GM23338 (cell line): ENCODE data around the gene CNOT9. TPM values are rescaled to one million over a fixed set of nuclear protein-coding genes. Genes with fewer than 3 reads are reported as not detected.

Experiments
- ATAC-seq: fragments of 200-7000 bp; cut with Tn5 transposase; 3 replicates; pipeline ENCODE4 v1.9.1; 2020
- DNase-seq: peaks from one replicate; pipeline ENCODE4 v3.0.0-alpha.2; 2015; ENCODE audit warnings: low spot score
- H2AFZ ChIP-seq: fragments of 200-600 bp; sonication (generic); 2 replicates; pipeline ENCODE4 v1.8.0; 2016; ENCODE audit warnings: antibody characterized with exemption, mild to moderate bottlenecking, moderate library complexity
- H3F3A ChIP-seq: fragments of 200-600 bp; sonication (generic); replicated peaks from 2 replicates; pipeline ENCODE4 v1.8.0; 2017; ENCODE audit warnings: antibody characterized with exemption, mixed run types, low read depth
- H3K27ac ChIP-seq: fragments of 200-600 bp; sonication (generic); 2 replicates; pipeline ENCODE4 v1.6.1; 2016; ENCODE audit warnings: low read depth
- H3K27me3 ChIP-seq: fragments of 200-600 bp; sonication (generic); 2 replicates; pipeline ENCODE4 v1.8.0; 2016; ENCODE audit warnings: mild to moderate bottlenecking, mixed run types, moderate library complexity; ENCODE audit not compliant: insufficient read depth
- H3K36me3 ChIP-seq: fragments of 200-600 bp; sonication (generic); 2 replicates; pipeline ENCODE4 v1.8.0; 2016; ENCODE audit warnings: mild to moderate bottlenecking; ENCODE audit not compliant: insufficient read depth
- H3K4me1 ChIP-seq: fragments of 200-600 bp; sonication (generic); 2 replicates; pipeline ENCODE4 v1.8.0; 2016; ENCODE audit warnings: mild to moderate bottlenecking, moderate library complexity; ENCODE audit not compliant: insufficient read depth
- H3K4me2 ChIP-seq: fragments of 200-600 bp; sonication (generic); 2 replicates; pipeline ENCODE4 v1.7.1; 2017; ENCODE audit warnings: mixed run types
- H3K4me3 ChIP-seq: fragments of 200-600 bp; sonication (generic); 2 replicates; pipeline ENCODE4 v1.6.1; 2016; ENCODE audit warnings: mixed run types
- H3K79me2 ChIP-seq: fragments of 200-600 bp; sonication (generic); replicated peaks from 2 replicates; pipeline ENCODE4 v1.8.0; 2017; ENCODE audit warnings: mild to moderate bottlenecking; ENCODE audit not compliant: insufficient read depth
- H3K9me2 ChIP-seq: fragments of 200-600 bp; sonication (generic); 2 replicates; pipeline ENCODE4 v1.8.0; 2017; ENCODE audit not compliant: insufficient read depth
- H4K20me1 ChIP-seq: fragments of 200-600 bp; sonication (generic); replicated peaks from 2 replicates; pipeline ENCODE4 v1.8.0; 2017; ENCODE audit warnings: mild to moderate bottlenecking; ENCODE audit not compliant: insufficient read depth
- H3K27ac Mint-ChIP-seq: 2 replicates; pipeline ENCODE4 v1.8.0; 2020; ENCODE audit warnings: inconsistent platforms, mild to moderate bottlenecking, moderate library complexity, mixed read lengths
- H3K27me3 Mint-ChIP-seq: 3 replicates; pipeline ENCODE4 v1.8.0; 2022; ENCODE audit warnings: low read depth, mild to moderate bottlenecking, moderate library complexity, mixed read lengths, inconsistent platforms; ENCODE audit not compliant: insufficient read depth, poor library complexity
- H3K36me3 Mint-ChIP-seq: 3 replicates; pipeline ENCODE4 v1.8.0; 2021; ENCODE audit warnings: low read depth, mild to moderate bottlenecking, inconsistent platforms, moderate library complexity, mixed read lengths
- H3K4me1 Mint-ChIP-seq: 3 replicates; pipeline ENCODE4 v1.8.0; 2020; ENCODE audit warnings: mild to moderate bottlenecking, inconsistent platforms, mixed read lengths
- H3K4me3 Mint-ChIP-seq: 3 replicates; pipeline ENCODE4 v1.8.0; 2021; ENCODE audit warnings: moderate library complexity, mild to moderate bottlenecking, inconsistent platforms, mixed read lengths
- H3K9me3 Mint-ChIP-seq: 3 replicates; pipeline ENCODE4 v1.8.0; 2020; ENCODE audit warnings: moderate library complexity, mild to moderate bottlenecking, inconsistent platforms, mixed read lengths
- ETS1 ChIP-seq: IDR thresholded peaks from 2 replicates; pipeline ENCODE4 v1.6.1; 2016; ENCODE audit warnings: antibody characterized with exemption
- JUNB ChIP-seq: IDR thresholded peaks from one replicate; pipeline ENCODE4 v1.6.1; 2016; ENCODE audit warnings: antibody characterized with exemption; ENCODE audit not compliant: unreplicated experiment
- NANOG ChIP-seq: IDR thresholded peaks from 2 replicates; pipeline ENCODE4 v1.6.1; 2016; ENCODE audit warnings: antibody characterized with exemption, borderline replicate concordance
- STAT1 ChIP-seq: IDR thresholded peaks from one replicate; pipeline ENCODE4 v1.6.1; 2016; ENCODE audit warnings: antibody characterized with exemption; ENCODE audit not compliant: unreplicated experiment
- ZNF114 ChIP-seq: fragments of 250-450 bp; sonication (Bioruptor Pico); IDR thresholded peaks from 2 replicates; pipeline ENCODE4 v1.5.0; 2020; ENCODE audit warnings: mild to moderate bottlenecking, moderate library complexity
- polyA plus RNA-seq: library from polyadenylated mRNA; unstranded; fragments of >200 nt; fragmentation: Nextera tagmentation; extraction: Ambion mirVana; gene quantifications from 2 replicates; pipeline ENCODE4 v1.2.1, GENCODE V29; 2016
- total RNA-seq: library from RNA; depleted of rRNA; stranded (reverse); fragments of >200 nt; shearing (Covaris generic); gene quantifications from 2 replicates; pipeline ENCODE4 v1.2.3, GENCODE V29; 2014
- TF ChIP-seq, protein P1 (sequence below): IDR thresholded peaks from one replicate; pipeline ENCODE4 v1.6.1; 2018; ENCODE audit warnings: antibody characterized with exemption; ENCODE audit not compliant: unreplicated experiment
- TF ChIP-seq, protein P2 (sequence below): fragments of 250-450 bp; sonication (Bioruptor Pico); IDR thresholded peaks from 2 replicates; pipeline ENCODE4 v1.5.0; 2020; ENCODE audit warnings: mild to moderate bottlenecking, moderate library complexity

Gene CNOT9
- total and polyA plus RNA-seq, 2 experiments from 2014 or later = 55.3 to 132 TPM

DNA sequence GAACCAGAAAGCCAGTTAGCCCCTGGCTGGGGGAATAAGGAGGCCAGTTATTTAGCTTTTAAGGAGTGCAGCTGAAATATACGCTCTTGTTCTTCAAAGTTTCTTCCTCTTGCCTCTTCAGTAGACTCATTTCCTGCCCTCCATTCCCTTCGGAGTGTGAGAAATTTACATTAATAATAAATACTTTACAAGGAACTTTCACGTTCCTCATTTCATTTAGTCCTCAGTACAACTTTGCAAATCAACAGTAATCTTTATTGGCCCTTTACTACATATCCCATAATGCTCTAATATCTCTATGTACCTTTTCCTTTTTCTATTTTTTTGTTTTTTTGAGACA is 54.7 kb downstream of the CNOT9 start:
- Histone ChIP-seq H3K36me3 (no peaks in the 10 kb centered on the region), H3K4me1 (no peaks in the 10 kb centered on the region), H3K4me3 (no peak overlapping the region), H3F3A (no peaks in the 10 kb centered on the region), H3K9me2 (no peaks in the 10 kb centered on the region), H3K79me2 (no peaks in the 10 kb centered on the region), H3K27me3 (no peaks in the 10 kb centered on the region), H3K4me2 (no peak overlapping the region), H2AFZ (peak overlapping the region; percentile 93; the same call in 1 of the 2 replicates), H3K27ac (no peak overlapping the region), H4K20me1 (no peaks in the 10 kb centered on the region)
- Mint-ChIP-seq H3K4me1 (peaks cover 2% of the 10 kb centered on the region; the same call in 1 of the 3 replicates), H3K27ac (no peak overlapping the region), H3K27me3 (peaks cover 6% of the 10 kb centered on the region), H3K9me3 (no peaks in the 10 kb centered on the region), H3K4me3 (no peak overlapping the region), H3K36me3 (no peaks in the 10 kb centered on the region)
- TF ChIP-seq JUNB (no peak), ETS1 (no peak), STAT1 (no peak), ZNF114 (CRISPR knock-in tag) (no peak), NANOG (no peak)
- TF ChIP-seq, protein P1, sequence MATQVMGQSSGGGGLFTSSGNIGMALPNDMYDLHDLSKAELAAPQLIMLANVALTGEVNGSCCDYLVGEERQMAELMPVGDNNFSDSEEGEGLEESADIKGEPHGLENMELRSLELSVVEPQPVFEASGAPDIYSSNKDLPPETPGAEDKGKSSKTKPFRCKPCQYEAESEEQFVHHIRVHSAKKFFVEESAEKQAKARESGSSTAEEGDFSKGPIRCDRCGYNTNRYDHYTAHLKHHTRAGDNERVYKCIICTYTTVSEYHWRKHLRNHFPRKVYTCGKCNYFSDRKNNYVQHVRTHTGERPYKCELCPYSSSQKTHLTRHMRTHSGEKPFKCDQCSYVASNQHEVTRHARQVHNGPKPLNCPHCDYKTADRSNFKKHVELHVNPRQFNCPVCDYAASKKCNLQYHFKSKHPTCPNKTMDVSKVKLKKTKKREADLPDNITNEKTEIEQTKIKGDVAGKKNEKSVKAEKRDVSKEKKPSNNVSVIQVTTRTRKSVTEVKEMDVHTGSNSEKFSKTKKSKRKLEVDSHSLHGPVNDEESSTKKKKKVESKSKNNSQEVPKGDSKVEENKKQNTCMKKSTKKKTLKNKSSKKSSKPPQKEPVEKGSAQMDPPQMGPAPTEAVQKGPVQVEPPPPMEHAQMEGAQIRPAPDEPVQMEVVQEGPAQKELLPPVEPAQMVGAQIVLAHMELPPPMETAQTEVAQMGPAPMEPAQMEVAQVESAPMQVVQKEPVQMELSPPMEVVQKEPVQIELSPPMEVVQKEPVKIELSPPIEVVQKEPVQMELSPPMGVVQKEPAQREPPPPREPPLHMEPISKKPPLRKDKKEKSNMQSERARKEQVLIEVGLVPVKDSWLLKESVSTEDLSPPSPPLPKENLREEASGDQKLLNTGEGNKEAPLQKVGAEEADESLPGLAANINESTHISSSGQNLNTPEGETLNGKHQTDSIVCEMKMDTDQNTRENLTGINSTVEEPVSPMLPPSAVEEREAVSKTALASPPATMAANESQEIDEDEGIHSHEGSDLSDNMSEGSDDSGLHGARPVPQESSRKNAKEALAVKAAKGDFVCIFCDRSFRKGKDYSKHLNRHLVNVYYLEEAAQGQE = no peak
- TF ChIP-seq, protein P2, sequence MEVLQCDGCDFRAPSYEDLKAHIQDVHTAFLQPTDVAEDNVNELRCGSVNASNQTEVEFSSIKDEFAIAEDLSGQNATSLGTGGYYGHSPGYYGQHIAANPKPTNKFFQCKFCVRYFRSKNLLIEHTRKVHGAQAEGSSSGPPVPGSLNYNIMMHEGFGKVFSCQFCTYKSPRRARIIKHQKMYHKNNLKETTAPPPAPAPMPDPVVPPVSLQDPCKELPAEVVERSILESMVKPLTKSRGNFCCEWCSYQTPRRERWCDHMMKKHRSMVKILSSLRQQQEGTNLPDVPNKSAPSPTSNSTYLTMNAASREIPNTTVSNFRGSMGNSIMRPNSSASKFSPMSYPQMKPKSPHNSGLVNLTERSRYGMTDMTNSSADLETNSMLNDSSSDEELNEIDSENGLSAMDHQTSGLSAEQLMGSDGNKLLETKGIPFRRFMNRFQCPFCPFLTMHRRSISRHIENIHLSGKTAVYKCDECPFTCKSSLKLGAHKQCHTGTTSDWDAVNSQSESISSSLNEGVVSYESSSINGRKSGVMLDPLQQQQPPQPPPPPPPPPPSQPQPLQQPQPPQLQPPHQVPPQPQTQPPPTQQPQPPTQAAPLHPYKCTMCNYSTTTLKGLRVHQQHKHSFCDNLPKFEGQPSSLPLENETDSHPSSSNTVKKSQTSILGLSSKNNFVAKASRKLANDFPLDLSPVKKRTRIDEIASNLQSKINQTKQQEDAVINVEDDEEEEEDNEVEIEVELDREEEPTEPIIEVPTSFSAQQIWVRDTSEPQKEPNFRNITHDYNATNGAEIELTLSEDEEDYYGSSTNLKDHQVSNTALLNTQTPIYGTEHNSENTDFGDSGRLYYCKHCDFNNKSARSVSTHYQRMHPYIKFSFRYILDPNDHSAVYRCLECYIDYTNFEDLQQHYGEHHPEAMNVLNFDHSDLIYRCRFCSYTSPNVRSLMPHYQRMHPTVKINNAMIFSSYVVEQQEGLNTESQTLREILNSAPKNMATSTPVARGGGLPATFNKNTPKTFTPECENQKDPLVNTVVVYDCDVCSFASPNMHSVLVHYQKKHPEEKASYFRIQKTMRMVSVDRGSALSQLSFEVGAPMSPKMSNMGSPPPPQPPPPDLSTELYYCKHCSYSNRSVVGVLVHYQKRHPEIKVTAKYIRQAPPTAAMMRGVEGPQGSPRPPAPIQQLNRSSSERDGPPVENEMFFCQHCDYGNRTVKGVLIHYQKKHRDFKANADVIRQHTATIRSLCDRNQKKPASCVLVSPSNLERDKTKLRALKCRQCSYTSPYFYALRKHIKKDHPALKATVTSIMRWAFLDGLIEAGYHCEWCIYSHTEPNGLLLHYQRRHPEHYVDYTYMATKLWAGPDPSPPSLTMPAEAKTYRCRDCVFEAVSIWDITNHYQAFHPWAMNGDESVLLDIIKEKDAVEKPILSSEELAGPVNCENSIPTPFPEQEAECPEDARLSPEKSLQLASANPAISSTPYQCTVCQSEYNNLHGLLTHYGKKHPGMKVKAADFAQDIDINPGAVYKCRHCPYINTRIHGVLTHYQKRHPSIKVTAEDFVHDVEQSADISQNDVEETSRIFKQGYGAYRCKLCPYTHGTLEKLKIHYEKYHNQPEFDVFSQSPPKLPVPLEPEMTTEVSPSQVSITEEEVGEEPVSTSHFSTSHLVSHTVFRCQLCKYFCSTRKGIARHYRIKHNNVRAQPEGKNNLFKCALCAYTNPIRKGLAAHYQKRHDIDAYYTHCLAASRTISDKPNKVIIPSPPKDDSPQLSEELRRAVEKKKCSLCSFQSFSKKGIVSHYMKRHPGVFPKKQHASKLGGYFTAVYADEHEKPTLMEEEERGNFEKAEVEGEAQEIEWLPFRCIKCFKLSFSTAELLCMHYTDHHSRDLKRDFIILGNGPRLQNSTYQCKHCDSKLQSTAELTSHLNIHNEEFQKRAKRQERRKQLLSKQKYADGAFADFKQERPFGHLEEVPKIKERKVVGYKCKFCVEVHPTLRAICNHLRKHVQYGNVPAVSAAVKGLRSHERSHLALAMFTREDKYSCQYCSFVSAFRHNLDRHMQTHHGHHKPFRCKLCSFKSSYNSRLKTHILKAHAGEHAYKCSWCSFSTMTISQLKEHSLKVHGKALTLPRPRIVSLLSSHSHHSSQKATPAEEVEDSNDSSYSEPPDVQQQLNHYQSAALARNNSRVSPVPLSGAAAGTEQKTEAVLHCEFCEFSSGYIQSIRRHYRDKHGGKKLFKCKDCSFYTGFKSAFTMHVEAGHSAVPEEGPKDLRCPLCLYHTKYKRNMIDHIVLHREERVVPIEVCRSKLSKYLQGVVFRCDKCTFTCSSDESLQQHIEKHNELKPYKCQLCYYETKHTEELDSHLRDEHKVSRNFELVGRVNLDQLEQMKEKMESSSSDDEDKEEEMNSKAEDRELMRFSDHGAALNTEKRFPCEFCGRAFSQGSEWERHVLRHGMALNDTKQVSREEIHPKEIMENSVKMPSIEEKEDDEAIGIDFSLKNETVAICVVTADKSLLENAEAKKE (CRISPR knock-in tag) = no peak
- DNase-seq (no peak), ATAC-seq (no peak)
